ENCODE results near the gene TMEM229B.

Gene TMEM229B

DNA sequence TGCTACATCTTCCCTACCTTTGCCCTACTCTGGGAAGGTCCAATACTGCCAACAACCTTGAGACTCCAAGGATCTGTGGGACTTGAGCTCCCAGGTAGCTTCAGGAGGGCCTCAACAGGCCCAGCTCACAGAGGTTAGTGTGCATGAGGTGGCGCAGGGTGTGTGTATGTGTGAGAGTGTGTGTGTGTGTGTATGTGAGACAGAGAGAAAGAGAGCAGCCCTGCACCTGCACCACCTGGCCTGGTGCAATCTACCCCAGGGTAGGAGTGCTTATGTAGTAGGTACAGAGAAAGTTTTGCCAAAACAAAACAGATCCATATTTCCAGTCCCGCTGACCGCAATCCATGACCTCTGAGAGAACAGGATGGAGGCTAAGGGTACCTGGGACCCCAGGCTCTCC is 24.6 kb downstream of the TMEM229B start:
- H3K4me2 ChIP-seq (ENCODE audit: insufficient read depth, low read length): no peak overlapping the region
- no peak for TF ChIP-seq EZH2 (IDR thresholded peaks at IDR 0.05; ENCODE audit: borderline replicate concordance, low read depth, low read length, severe bottlenecking)
- TF ChIP-seq, protein P1, sequence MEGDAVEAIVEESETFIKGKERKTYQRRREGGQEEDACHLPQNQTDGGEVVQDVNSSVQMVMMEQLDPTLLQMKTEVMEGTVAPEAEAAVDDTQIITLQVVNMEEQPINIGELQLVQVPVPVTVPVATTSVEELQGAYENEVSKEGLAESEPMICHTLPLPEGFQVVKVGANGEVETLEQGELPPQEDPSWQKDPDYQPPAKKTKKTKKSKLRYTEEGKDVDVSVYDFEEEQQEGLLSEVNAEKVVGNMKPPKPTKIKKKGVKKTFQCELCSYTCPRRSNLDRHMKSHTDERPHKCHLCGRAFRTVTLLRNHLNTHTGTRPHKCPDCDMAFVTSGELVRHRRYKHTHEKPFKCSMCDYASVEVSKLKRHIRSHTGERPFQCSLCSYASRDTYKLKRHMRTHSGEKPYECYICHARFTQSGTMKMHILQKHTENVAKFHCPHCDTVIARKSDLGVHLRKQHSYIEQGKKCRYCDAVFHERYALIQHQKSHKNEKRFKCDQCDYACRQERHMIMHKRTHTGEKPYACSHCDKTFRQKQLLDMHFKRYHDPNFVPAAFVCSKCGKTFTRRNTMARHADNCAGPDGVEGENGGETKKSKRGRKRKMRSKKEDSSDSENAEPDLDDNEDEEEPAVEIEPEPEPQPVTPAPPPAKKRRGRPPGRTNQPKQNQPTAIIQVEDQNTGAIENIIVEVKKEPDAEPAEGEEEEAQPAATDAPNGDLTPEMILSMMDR (IDR thresholded peaks at IDR 0.05; ENCODE audit: borderline replicate concordance, extremely low read depth, low read length, poor library complexity, severe bottlenecking): no peak

DNA sequence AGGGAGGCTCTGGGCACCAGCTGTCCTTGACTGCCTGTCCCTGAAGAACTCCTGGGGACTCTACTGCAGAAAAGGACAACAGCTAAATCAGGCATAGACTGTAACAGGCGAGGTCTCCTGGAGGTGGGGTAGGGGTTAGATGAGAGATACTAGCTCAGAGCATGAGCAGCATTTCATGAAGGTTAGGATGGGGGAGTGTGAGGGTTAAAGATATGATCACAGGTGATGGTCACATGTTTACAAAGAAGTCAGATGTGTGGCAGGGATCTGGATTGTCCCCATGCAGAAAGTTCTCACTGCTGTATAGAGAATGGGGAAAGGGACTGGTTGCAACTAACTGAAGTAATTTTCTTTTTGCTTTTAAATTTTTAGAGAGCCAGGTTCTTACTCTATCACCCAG is 26.5 kb downstream of the TMEM229B start:
- H3K4me2 ChIP-seq (ENCODE audit: insufficient read depth, low read length): no peak overlapping the region
- H3K27ac ChIP-seq (ENCODE audit: low read length): no peak overlapping the region
- H3K79me2 ChIP-seq (ENCODE audit: insufficient read depth, low read length): no peaks in the 10 kb centered on the region
- H2AFZ ChIP-seq (ENCODE audit: low read depth, low read length): no peak overlapping the region
- H3K4me1 ChIP-seq (ENCODE audit: insufficient read depth, low read length): no peaks in the 10 kb centered on the region
- ATAC-seq (ENCODE audit: insufficient read depth, low read depth) (0 out of 3 replicates have a peak, but pooled peaks have one; percentile 27), DNase-seq (no peak)
- no peaks in the 10 kb centered on the region for H4K20me1 ChIP-seq (ENCODE audit: insufficient read depth, low read length)
- H3K4me3 ChIP-seq (ENCODE audit: low read depth in 1 of 2, low read length in 2 of 2): no peak overlapping the region
- H3K9me3 ChIP-seq (ENCODE audit: insufficient read depth, low read length, severe bottlenecking): no peaks in the 10 kb centered on the region
- no peak overlapping the region for H3K9ac ChIP-seq (ENCODE audit: low read depth, low read length)
- no peaks in the 10 kb centered on the region for H3K36me3 ChIP-seq (ENCODE audit: insufficient read depth, low read length)
- TF ChIP-seq EZH2 (IDR thresholded peaks at IDR 0.05; ENCODE audit: borderline replicate concordance, low read depth, low read length, severe bottlenecking): no peak
- TF ChIP-seq, protein P1 (IDR thresholded peaks at IDR 0.05; ENCODE audit: borderline replicate concordance, extremely low read depth, low read length, poor library complexity, severe bottlenecking): no peak
- H3K27me3 ChIP-seq (ENCODE audit: insufficient read depth, low read length, poor library complexity): peaks cover 5% of the 10 kb centered on the region

More for the DNA sequence above, 24.6 kb downstream of the TMEM229B start:
- H3K4me3 ChIP-seq (ENCODE audit: low read depth in 1 of 2, low read length in 2 of 2): no peak overlapping the region
- no peak overlapping the region for H3K9ac ChIP-seq (ENCODE audit: low read depth, low read length)
- ATAC-seq (ENCODE audit: insufficient read depth, low read depth) (no peak), DNase-seq (no peak)
- no peak overlapping the region for H3K27ac ChIP-seq (ENCODE audit: low read length)
- H3K27me3 ChIP-seq (ENCODE audit: insufficient read depth, low read length, poor library complexity): peaks cover 5% of the 10 kb centered on the region
- no peaks in the 10 kb centered on the region for H4K20me1 ChIP-seq (ENCODE audit: insufficient read depth, low read length)
- H3K9me3 ChIP-seq (ENCODE audit: insufficient read depth, low read length, severe bottlenecking): no peaks in the 10 kb centered on the region
- H2AFZ ChIP-seq (ENCODE audit: low read depth, low read length): no peak overlapping the region
- H3K36me3 ChIP-seq (ENCODE audit: insufficient read depth, low read length): no peaks in the 10 kb centered on the region
- H3K4me1 ChIP-seq (ENCODE audit: insufficient read depth, low read length): no peaks in the 10 kb centered on the region
- H3K79me2 ChIP-seq (ENCODE audit: insufficient read depth, low read length): no peaks in the 10 kb centered on the region

DNA sequence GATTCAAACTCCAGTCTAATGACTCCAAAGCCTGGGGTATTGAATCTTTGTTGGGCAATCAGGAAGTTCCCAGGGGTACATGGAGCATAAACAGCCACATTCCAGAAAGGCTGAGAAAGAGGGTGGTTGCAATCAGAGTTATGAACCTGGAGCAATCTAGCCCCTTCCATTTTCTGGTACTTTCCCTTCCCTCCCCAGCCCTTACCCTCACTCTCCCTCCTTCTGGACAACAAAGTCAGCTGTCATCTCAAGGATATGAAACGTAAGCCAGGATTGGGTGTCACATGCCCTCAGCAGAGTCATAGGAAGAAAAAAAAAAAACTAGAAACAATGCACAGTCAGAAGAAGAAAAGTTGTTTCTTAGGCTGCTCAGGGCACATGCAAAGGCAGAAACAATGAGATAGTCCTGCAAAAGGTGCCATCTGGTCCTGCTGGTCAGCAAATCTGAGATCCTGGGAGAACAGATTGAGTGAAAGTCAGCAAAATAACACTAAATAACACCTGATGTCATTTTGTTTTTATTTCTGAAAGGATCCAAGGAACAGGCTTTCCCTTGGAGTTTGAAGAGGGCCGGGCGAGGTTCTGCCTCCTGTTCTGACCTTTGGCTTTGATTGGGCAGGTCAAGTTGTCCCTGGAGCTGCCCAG is 27.1 kb downstream of the TMEM229B start:
- ATAC-seq (ENCODE audit: insufficient read depth, low read depth) (no peak), DNase-seq (no peak)
- Histone ChIP-seq H3K9ac (ENCODE audit: low read depth, low read length) (no peak overlapping the region), H2AFZ (ENCODE audit: low read depth, low read length) (no peak overlapping the region), H3K4me2 (ENCODE audit: insufficient read depth, low read length) (no peak overlapping the region), H3K27me3 (ENCODE audit: insufficient read depth, low read length, poor library complexity) (peaks cover 5% of the 10 kb centered on the region), H4K20me1 (ENCODE audit: insufficient read depth, low read length) (no peaks in the 10 kb centered on the region), H3K4me1 (ENCODE audit: insufficient read depth, low read length) (no peaks in the 10 kb centered on the region), H3K4me3 (ENCODE audit: low read depth in 1 of 2, low read length in 2 of 2) (no peak overlapping the region), H3K27ac (ENCODE audit: low read length) (no peak overlapping the region), H3K36me3 (ENCODE audit: insufficient read depth, low read length) (no peaks in the 10 kb centered on the region), H3K9me3 (ENCODE audit: insufficient read depth, low read length, severe bottlenecking) (no peaks in the 10 kb centered on the region), H3K79me2 (ENCODE audit: insufficient read depth, low read length) (no peaks in the 10 kb centered on the region)
- TF ChIP-seq, protein P1 (IDR thresholded peaks at IDR 0.05; ENCODE audit: borderline replicate concordance, extremely low read depth, low read length, poor library complexity, severe bottlenecking): no peak
- no peak for TF ChIP-seq EZH2 (IDR thresholded peaks at IDR 0.05; ENCODE audit: borderline replicate concordance, low read depth, low read length, severe bottlenecking)

Data from DND-41 (cell line).